ENCODE data around the gene OR4C46. TPM values are rescaled to one million over a fixed set of nuclear protein-coding genes. Genes with fewer than 3 reads are reported as not detected.
"Not testable (repeated sequence)": the region's sequence is repeated elsewhere in the genome, so short reads cannot be mapped to it uniquely, and the experiment has no call there.

The OR4C46 gene
- not detected in 2 replicates for total RNA-seq (2014; rRNA removed; shearing (Covaris generic))

- DNase-seq (ENCODE audit: low read depth), result no peak
Observed at GRCh38 chr11:54603898-54604297, at the start of gene OR4C46. OR4C46 (minus strand) TSS chr11:54603998; CDS start chr11:54603998, 0 bp downstream.

DNA sequence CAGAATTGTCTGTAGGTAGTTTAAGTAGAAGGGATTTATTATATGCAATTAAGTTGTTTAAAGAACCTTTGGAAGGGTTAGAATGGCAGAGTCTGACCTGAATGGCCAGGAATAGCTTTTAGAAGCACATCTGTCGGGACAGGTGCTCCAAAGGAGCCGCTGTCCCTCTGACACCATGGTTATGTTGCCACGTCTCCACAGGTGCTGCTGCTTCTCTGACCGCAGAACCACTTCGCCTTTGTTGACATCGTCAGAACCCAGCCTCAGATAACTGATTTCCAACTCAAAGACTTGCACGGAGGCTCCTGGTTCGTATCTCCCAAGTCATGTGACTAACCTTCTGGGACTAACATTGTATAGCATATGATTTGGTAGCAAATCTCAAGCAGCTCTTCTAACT lies 41.8 kb upstream of the OR4C46 start:
- not testable (repeated sequence) for DNase-seq (ENCODE audit: low read depth)

DNA sequence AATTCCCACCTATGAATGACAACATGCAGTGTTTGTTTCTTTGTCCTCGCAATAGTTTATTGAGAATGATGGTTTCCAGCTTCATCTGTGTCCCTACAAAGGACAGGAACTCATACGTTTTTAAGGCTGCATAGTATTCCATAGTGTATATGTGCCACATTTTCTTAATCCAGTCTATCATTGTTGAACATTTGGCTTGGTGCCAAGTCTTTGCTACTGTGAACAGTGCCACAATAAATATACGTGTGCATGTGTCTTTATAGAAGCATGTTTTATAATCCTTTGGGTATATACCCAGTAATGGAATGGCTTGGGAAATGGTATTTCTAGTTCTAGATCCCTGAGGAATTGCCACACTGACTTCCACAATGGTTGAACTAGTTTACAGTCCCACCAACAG lies 42.4 kb downstream of the OR4C46 start:
- not testable (repeated sequence) for DNase-seq (ENCODE audit: low read depth)

DNA sequence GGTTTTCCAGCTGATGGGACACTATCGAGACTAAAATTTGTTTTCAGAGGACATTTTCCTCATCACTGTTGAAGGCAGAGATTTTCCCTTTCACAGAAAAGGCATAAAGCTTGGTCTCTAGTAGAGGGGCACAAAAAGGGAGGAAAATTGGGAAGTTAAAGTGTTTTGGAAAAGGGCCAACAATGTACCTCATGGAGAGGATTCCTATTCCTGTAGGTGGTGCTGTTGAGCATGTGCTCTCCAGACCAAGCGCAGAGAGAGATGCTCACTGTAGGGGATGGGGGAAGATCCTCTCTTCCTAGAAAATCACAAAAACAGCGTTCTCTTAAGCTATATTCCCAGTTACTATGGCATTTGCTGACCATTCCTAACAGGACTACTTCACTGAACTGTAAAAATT lies 44.9 kb downstream of the OR4C46 start:
- no peak for DNase-seq (ENCODE audit: low read depth)

DNA sequence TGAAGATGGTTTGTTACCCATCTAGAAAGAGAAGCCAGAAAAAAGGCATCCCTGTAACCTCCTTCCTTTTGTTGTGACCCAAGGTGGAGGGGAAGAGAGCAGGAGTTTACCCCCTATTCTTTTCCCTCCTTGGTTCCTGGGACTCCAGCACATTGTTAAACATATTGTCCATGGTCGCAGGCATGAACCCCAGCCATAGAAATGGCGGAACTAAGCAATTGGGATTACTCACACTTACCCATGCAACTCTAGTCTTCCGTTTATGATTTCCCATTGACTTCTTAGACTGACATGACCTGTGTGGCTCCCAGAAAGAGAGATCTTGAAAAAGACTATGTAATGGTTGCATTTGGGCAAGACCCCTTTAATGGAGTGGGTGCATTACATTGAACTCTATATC lies 45.4 kb downstream of the OR4C46 start:
- DNase-seq (ENCODE audit: low read depth), result no peak

Other genes starting within 250 kb of the OR4C46 start
- not detected in 2 replicates for gene OR4A5, start 102.8 kb upstream of the OR4C46 start, total RNA-seq (2014; rRNA removed; shearing (Covaris generic))